Ovary (tissue), 3 donors: Measurements from ENCODE around the gene PEX6.

Source experiments
- EP300 ChIP-seq: sonication (generic); formaldehyde crosslinking; IDR thresholded peaks from one replicate; pipeline ENCODE4 v1.6.1; 2017; ENCODE audit warnings: antibody characterized with exemption
- POLR2A ChIP-seq: fragments of 450-650 bp; IDR thresholded peaks from one replicate; pipeline ENCODE4 v1.6.1; 2017; ENCODE audit warnings: antibody characterized with exemption, mild to moderate bottlenecking, moderate library complexity
- TF ChIP-seq, protein P1 (sequence below), 3 donors: fragments of 450-650 bp in 2 of 3; fragments of 200-600 bp in 1 of 3; IDR thresholded peaks; one replicate each; pipeline versions ENCODE4 v1.5.1 to v1.8.0; 2016 to 2022; ENCODE audit warnings: antibody characterized with exemption in 3 of 3, mild to moderate bottlenecking in 1 of 3
- donor health status: DM: no; HTN: no; CAD: no.

DNA sequence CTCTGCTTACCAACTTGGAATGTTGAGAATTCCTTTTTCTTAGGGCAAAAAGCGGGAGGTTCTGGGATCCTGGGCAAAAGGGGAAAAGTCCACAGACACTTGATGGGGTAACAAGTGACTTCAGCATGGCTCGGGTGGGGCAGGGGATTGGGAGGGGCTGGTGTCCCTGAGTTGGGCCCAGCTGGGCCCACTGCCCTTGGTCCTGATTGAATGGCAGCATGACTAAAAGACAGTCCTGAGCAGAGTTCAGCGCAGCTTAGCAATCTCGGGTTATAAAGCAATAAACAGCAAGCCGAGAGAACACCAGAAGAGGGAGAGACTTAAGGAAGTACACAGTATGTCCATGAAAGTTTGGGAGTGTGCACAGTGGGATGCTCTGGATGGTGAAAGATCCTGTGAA lies 10.9 kb upstream of the PEX6 start:
- TF ChIP-seq, protein P1, sequence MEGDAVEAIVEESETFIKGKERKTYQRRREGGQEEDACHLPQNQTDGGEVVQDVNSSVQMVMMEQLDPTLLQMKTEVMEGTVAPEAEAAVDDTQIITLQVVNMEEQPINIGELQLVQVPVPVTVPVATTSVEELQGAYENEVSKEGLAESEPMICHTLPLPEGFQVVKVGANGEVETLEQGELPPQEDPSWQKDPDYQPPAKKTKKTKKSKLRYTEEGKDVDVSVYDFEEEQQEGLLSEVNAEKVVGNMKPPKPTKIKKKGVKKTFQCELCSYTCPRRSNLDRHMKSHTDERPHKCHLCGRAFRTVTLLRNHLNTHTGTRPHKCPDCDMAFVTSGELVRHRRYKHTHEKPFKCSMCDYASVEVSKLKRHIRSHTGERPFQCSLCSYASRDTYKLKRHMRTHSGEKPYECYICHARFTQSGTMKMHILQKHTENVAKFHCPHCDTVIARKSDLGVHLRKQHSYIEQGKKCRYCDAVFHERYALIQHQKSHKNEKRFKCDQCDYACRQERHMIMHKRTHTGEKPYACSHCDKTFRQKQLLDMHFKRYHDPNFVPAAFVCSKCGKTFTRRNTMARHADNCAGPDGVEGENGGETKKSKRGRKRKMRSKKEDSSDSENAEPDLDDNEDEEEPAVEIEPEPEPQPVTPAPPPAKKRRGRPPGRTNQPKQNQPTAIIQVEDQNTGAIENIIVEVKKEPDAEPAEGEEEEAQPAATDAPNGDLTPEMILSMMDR (IDR thresholded peaks at IDR 0.05) = no peak
- no peak for TF ChIP-seq EP300
- no peak for TF ChIP-seq POLR2A
